AG10803 (cell line): ENCODE data around the gene RAET1E.
A peak's percentile ranks its signal among the peaks of the same experiment; 100 is the strongest.
"Not testable (repeated sequence)": the region's sequence is repeated elsewhere in the genome, so short reads cannot be mapped to it uniquely, and the experiment has no call there.

Experiments
- DNase-seq: peaks from one replicate; pipeline ENCODE4 v3.0.0; 2010; ENCODE audit warnings: low read depth
- H3K4me3 ChIP-seq: 2 replicates; pipeline ENCODE4 v1.5.1; 2011; ENCODE audit warnings: mild to moderate bottlenecking, low read length, control low read depth
- TF ChIP-seq, protein P1 (sequence below): conservative IDR thresholded peaks from 2 replicates; pipeline ENCODE4 v1.5.1; 2011; ENCODE audit warnings: mild to moderate bottlenecking, low read length, control low read depth, inconsistent platforms

Gene RAET1E

GRCh38 chr6:149939909-149940671 is 42.2 kb upstream of the RAET1E start:
- no peak overlapping the region for H3K4me3 ChIP-seq
- no peak for DNase-seq
- TF ChIP-seq, protein P1, sequence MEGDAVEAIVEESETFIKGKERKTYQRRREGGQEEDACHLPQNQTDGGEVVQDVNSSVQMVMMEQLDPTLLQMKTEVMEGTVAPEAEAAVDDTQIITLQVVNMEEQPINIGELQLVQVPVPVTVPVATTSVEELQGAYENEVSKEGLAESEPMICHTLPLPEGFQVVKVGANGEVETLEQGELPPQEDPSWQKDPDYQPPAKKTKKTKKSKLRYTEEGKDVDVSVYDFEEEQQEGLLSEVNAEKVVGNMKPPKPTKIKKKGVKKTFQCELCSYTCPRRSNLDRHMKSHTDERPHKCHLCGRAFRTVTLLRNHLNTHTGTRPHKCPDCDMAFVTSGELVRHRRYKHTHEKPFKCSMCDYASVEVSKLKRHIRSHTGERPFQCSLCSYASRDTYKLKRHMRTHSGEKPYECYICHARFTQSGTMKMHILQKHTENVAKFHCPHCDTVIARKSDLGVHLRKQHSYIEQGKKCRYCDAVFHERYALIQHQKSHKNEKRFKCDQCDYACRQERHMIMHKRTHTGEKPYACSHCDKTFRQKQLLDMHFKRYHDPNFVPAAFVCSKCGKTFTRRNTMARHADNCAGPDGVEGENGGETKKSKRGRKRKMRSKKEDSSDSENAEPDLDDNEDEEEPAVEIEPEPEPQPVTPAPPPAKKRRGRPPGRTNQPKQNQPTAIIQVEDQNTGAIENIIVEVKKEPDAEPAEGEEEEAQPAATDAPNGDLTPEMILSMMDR: no peak

GRCh38 chr6:149939356-149939648 is 41.4 kb upstream of the RAET1E start:
- no peak for DNase-seq
- TF ChIP-seq, protein P1: no peak
- H3K4me3 ChIP-seq: no peak overlapping the region

DNA sequence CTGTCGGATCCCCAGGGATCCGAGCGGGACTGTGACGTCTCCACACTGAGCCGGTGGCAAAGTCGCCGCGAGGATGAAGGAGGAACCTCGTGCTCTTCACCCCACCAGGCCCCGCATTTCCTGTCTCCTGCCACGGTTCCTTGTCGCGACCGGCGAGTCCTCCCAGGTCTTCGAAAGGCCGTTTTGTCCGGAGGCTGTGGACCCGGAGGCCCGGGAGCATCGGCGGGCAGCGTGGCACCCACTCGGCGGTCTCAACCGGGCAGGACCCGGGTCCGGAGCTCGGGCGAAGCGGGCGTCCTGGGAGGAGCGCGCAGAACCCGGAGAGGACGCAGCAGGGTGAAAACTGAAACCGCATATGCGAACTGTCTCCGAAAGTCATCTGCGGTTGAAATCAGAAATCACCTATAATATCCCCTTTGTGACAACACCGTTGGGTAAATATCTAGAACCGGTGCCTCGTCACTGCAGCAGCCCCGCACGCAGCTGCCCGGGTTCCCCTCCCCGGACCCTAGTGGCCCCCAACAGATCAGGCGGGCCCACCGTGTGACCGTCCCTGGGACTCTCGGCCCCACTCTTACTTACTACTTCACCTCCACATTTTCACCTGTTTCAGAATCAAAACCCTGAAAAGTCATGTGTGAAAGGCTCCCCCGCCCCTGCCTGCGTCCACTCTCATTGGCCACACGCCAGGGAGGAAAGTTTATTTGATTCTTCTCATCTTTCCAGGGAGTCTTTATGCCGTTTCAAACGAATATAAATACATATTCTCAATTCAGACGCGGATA is 40.9 kb upstream of the RAET1E start:
- TF ChIP-seq, protein P1: no peak
- peak; percentile 5 for DNase-seq
- H3K4me3 ChIP-seq: peak overlapping the region; percentile 58

- H3K4me3 ChIP-seq: peak overlapping the region; percentile 58
- not testable (repeated sequence) for DNase-seq
Measured at GRCh38 chr6:149938013-149938570, 40.2 kb upstream of the RAET1E start.

GRCh38 chr6:149936743-149937142 is 38.8 kb upstream of the RAET1E start:
- no peak for DNase-seq
- no peak overlapping the region for H3K4me3 ChIP-seq
- TF ChIP-seq, protein P1: no peak

DNA sequence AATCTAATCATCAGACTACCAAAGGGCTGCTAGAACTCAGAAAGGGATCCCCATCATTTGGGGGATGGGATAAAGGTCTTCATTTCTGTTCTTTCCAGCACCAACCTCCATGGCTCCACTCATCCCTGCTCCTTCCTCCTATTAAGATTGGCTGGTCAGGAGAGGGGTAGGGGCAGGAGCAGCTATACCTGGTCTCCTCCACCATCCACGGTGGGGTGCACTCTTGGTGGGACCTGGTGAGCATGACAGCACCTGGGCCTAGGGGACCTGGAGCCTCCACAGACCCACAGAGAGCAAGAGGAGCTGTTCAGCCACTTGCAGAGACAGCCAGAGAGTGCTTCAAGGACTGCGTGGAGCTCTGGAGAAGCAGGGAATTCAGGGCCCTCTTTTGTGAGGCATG is 37.8 kb upstream of the RAET1E start:
- H3K4me3 ChIP-seq: no peak overlapping the region
- TF ChIP-seq, protein P1: no peak
- no peak for DNase-seq

GRCh38 chr6:149935246-149935645 is 37.3 kb upstream of the RAET1E start:
- TF ChIP-seq, protein P1: no peak
- H3K4me3 ChIP-seq: no peak overlapping the region
- DNase-seq: peak; percentile 25
